ENCODE results near the gene CHST4. TPM values are rescaled to one million over a fixed set of nuclear protein-coding genes. Genes with fewer than 3 reads are reported as not detected.

CHST4 gene
- total and polyA plus RNA-seq, 2 of the 4 experiments (the other 2 are of a cell fraction): not detected

DNA sequence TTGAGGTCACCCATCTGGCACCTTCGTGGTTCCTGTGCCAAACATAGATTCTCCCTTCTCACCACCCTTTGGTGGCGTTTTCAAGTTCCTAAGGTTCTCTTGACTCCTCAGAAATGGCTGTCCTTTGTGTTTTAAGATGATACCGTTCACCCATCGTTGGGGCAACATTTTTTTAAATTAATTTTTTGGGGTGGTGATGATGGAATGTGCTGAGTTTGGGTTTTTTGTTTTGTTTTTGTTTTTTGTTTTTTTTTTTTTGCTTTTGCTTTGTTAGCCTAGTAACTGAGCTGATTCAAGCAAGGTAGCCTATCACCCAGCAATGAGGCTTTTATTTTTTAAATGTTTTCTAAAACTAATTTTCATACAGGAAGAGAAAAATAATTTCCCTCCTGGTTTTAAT, 2.6 kb downstream of the CHST4 start:
- no peak overlapping the region for H2AFZ ChIP-seq (replicated peaks; ENCODE audit: low read length, poor library complexity)
- H3K4me2 ChIP-seq (ENCODE audit: low read depth, low read length): no peak overlapping the region
- intact Hi-C loops (cut with micrococcal nuclease): no loop called here
- H3K18ac ChIP-seq (ENCODE audit: low read depth, low read length): no peak overlapping the region
- no peaks in the 10 kb centered on the region for H3K9me1 ChIP-seq (ENCODE audit: insufficient read depth, low read length)
- no peaks in the 10 kb centered on the region for H3K36me3 ChIP-seq (ENCODE audit: control insufficient read depth, insufficient read depth, low read length)
- H3K23ac ChIP-seq (ENCODE audit: low read depth, low read length): no peak overlapping the region
- no peak overlapping the region for H2BK15ac ChIP-seq (ENCODE audit: low read depth, low read length)
- H3K14ac ChIP-seq (replicated peaks; ENCODE audit: low read depth, low read length): no peak overlapping the region
- CTCF ChIA-PET: no interaction called here
- no peaks in the 10 kb centered on the region for H4K20me1 ChIP-seq (ENCODE audit: insufficient read depth, low read length)
- WGBS, 2 experiments (ENCODE audit: extremely low coverage in 2 of 2, insufficient read length in 1 of 2): no CpG with 5 or more reads among the region's 4 CpGs
- ATAC-seq (ENCODE audit: low read depth) (no peak), DNase-seq (no peak)
- no peak overlapping the region for H3K4me3 ChIP-seq (ENCODE audit: insufficient read depth, low read depth, low read length)
- in situ Hi-C loops (cut with MboI; ENCODE audit: low sequenced_read_pairs): no loop called here
- no peak overlapping the region for H2BK20ac ChIP-seq (ENCODE audit: low read depth, low read length)
- H3K9me3 ChIP-seq (ENCODE audit: control insufficient read depth, insufficient read depth, low read length): no peaks in the 10 kb centered on the region
- BruUV-seq (replicated peaks): no TSS peak
- H3K4me1 ChIP-seq (ENCODE audit: control insufficient read depth, insufficient read depth, low read length): no peaks in the 10 kb centered on the region
- peaks cover 2% of the 10 kb centered on the region; the same call in 1 of the 2 replicates for H3K27me3 ChIP-seq (ENCODE audit: control insufficient read depth, insufficient read depth, low read length)
- no peak overlapping the region for H3K9ac ChIP-seq (ENCODE audit: low read depth, low read length)
- H4K91ac ChIP-seq (ENCODE audit: insufficient read depth, low read depth, low read length): no peak overlapping the region
- POLR2A ChIA-PET (ENCODE audit: unreplicated experiment): no interaction called here
- TF ChIP-seq MAZ (IDR thresholded peaks at IDR 0.05; ENCODE audit: borderline replicate concordance, low read depth, low read length) (no peak), MAFK (IDR thresholded peaks at IDR 0.05; ENCODE audit: low read depth, low read length) (peak; percentile 42)
- no peak overlapping the region for H2AK5ac ChIP-seq (ENCODE audit: low read depth, low read length)
- no peak overlapping the region for H3K27ac ChIP-seq (ENCODE audit: insufficient read depth, low read length)
- no peak overlapping the region for H4K8ac ChIP-seq (ENCODE audit: low read depth in 2 of 2, low read length in 2 of 2)
- H2BK5ac ChIP-seq (ENCODE audit: low read depth, low read length, poor library complexity, severe bottlenecking): no peak overlapping the region
- no peak overlapping the region for H2AK9ac ChIP-seq (replicated peaks; ENCODE audit: low read depth, low read length, poor library complexity)
- no peaks in the 10 kb centered on the region for H3K79me1 ChIP-seq (ENCODE audit: low read depth in 1 of 2, low read length in 2 of 2)
- dilution Hi-C loops (cut with HindIII; ENCODE audit: low sequenced_read_pairs, unreplicated experiment): no loop called here
- no peak overlapping the region for H2BK120ac ChIP-seq (ENCODE audit: low read depth, low read length)
- no peak overlapping the region for H4K5ac ChIP-seq (ENCODE audit: low read depth, low read length)
- no peak overlapping the region for H3K4ac ChIP-seq (ENCODE audit: low read depth, low read length)
- H3K56ac ChIP-seq (ENCODE audit: extremely low read depth, insufficient read depth, low read length): no peak overlapping the region

All from IMR-90 (cell line).